IMR-90 (cell line): ENCODE measurements around the gene MEGF6. TPM values are rescaled to one million over a fixed set of nuclear protein-coding genes. Genes with fewer than 3 reads are reported as not detected.

Experiments used
- ATAC-seq: fragments of 200-7000 bp; cut with Tn5 transposase; 2 replicates; pipeline ENCODE4 v1.9.1; 2020; ENCODE audit warnings: low read depth, mild to moderate bottlenecking, moderate library complexity
- BruUV-seq: library from RNA; stranded (reverse); fragments of 400-500 nt; replicated peaks from 2 replicates; lab custom pipeline; 2021; lab: Mats Ljungman, UMichigan
- CTCF ChIA-PET: fragments of 300-600 bp; formaldehyde crosslinking; extraction: SDS; loops from one replicate; lab custom pipeline; 2021; ENCODE audit warnings: antibody characterized with exemption; lab: Yijun Ruan, JAX
- POLR2A ChIA-PET: fragments of 300-600 bp; sonication (Branson Sonifier 250); formaldehyde crosslinking; loops from one replicate; lab custom pipeline; 2022; ENCODE audit warnings: antibody characterized with exemption; ENCODE audit not compliant: unreplicated experiment; lab: Charles Lee
- DNase-seq: peaks from one replicate; pipeline ENCODE4 v3.0.0; 2013
- H2AFZ ChIP-seq: replicated peaks from 2 replicates; pipeline ENCODE3; 2013; ENCODE audit warnings: low read length, mild to moderate bottlenecking; ENCODE audit not compliant: poor library complexity
- H2AK5ac ChIP-seq: 2 replicates; pipeline ENCODE4 v1.6.1; 2013; ENCODE audit warnings: low read depth, low read length, inconsistent platforms
- H2AK9ac ChIP-seq: replicated peaks from 2 replicates; pipeline ENCODE3; 2013; ENCODE audit warnings: mild to moderate bottlenecking, low read depth, low read length, moderate library complexity; ENCODE audit not compliant: poor library complexity
- H2BK120ac ChIP-seq: 2 replicates; pipeline ENCODE4 v1.6.1; 2013; ENCODE audit warnings: low read depth, low read length, inconsistent platforms
- H2BK15ac ChIP-seq: 3 replicates; pipeline ENCODE4 v1.6.1; 2013; ENCODE audit warnings: low read depth, low read length, inconsistent platforms
- H2BK20ac ChIP-seq: 2 replicates; pipeline ENCODE4 v1.6.1; 2013; ENCODE audit warnings: low read depth, mild to moderate bottlenecking, inconsistent platforms, low read length, moderate library complexity
- H2BK5ac ChIP-seq: 2 replicates; pipeline ENCODE4 v1.6.1; 2013; ENCODE audit warnings: mild to moderate bottlenecking, low read depth, low read length, inconsistent platforms; ENCODE audit not compliant: poor library complexity, severe bottlenecking
- H3K14ac ChIP-seq: replicated peaks from 2 replicates; pipeline ENCODE4 v1.6.1; 2013; ENCODE audit warnings: low read depth, low read length, inconsistent platforms
- H3K18ac ChIP-seq: 2 replicates; pipeline ENCODE4 v1.6.1; 2013; ENCODE audit warnings: low read depth, low read length, control low read depth
- H3K23ac ChIP-seq: 2 replicates; pipeline ENCODE4 v1.6.1; 2013; ENCODE audit warnings: low read depth, low read length, inconsistent platforms
- H3K27ac ChIP-seq: 2 replicates; pipeline ENCODE4 v1.5.1; 2013; ENCODE audit warnings: mild to moderate bottlenecking, control low read depth, low read length; ENCODE audit not compliant: insufficient read depth
- H3K27me3 ChIP-seq: 2 replicates; pipeline ENCODE4 v1.6.1; 2013; ENCODE audit warnings: low read length; ENCODE audit not compliant: control insufficient read depth, insufficient read depth
- H3K36me3 ChIP-seq: 2 replicates; pipeline ENCODE4 v1.6.1; 2013; ENCODE audit warnings: low read length, mixed read lengths; ENCODE audit not compliant: control insufficient read depth, insufficient read depth
- H3K4ac ChIP-seq: 2 replicates; pipeline ENCODE4 v1.6.1; 2013; ENCODE audit warnings: low read depth, low read length, inconsistent platforms
- H3K4me1 ChIP-seq: 2 replicates; pipeline ENCODE4 v1.6.1; 2013; ENCODE audit warnings: low read length, mixed read lengths; ENCODE audit not compliant: control insufficient read depth, insufficient read depth
- H3K4me2 ChIP-seq: 2 replicates; pipeline ENCODE4 v1.6.1; 2013; ENCODE audit warnings: low read depth, mild to moderate bottlenecking, control low read depth, low read length, moderate library complexity
- H3K4me3 ChIP-seq: 2 replicates; pipeline ENCODE4 v1.5.1; 2013; ENCODE audit warnings: low read depth, mild to moderate bottlenecking, control low read depth, low read length, moderate library complexity; ENCODE audit not compliant: insufficient read depth
- H3K56ac ChIP-seq: 2 replicates; pipeline ENCODE4 v1.6.1; 2013; ENCODE audit warnings: low read length, inconsistent platforms; ENCODE audit not compliant: insufficient read depth; ENCODE audit errors: extremely low read depth
- H3K79me1 ChIP-seq, 2 experiments: 2 replicates each; pipeline ENCODE4 v1.6.1; 2013; ENCODE audit warnings: low read length in 2 of 2, inconsistent platforms in 1 of 2, low read depth in 1 of 2
- H3K9ac ChIP-seq: 2 replicates; pipeline ENCODE4 v1.6.1; 2013; ENCODE audit warnings: low read depth, low read length, control low read depth
- H3K9me1 ChIP-seq: 2 replicates; pipeline ENCODE4 v1.6.1; 2013; ENCODE audit warnings: low read length, inconsistent platforms; ENCODE audit not compliant: insufficient read depth
- H3K9me3 ChIP-seq: 2 replicates; pipeline ENCODE4 v1.6.1; 2013; ENCODE audit warnings: low read length; ENCODE audit not compliant: control insufficient read depth, insufficient read depth
- H4K20me1 ChIP-seq: 2 replicates; pipeline ENCODE4 v1.6.1; 2013; ENCODE audit warnings: low read length, inconsistent platforms; ENCODE audit not compliant: insufficient read depth
- H4K5ac ChIP-seq: 2 replicates; pipeline ENCODE4 v1.6.1; 2013; ENCODE audit warnings: mild to moderate bottlenecking, low read depth, low read length, control low read depth
- H4K8ac ChIP-seq, 2 experiments: 2 replicates each; pipeline ENCODE4 v1.6.1; 2013; ENCODE audit warnings: low read depth in 2 of 2, low read length in 2 of 2, control low read depth in 1 of 2, inconsistent platforms in 1 of 2
- H4K91ac ChIP-seq: 2 replicates; pipeline ENCODE4 v1.6.1; 2013; ENCODE audit warnings: low read depth, low read length, inconsistent platforms; ENCODE audit not compliant: insufficient read depth
- BHLHE40 ChIP-seq: fragments of 150-350 bp; IDR thresholded peaks from 2 replicates; pipeline ENCODE4 v1.6.1; 2016; ENCODE audit warnings: mild to moderate bottlenecking, low read depth, low read length
- CEBPB ChIP-seq: IDR thresholded peaks from 2 replicates; pipeline ENCODE4 v1.6.1; 2012; ENCODE audit warnings: low read depth, low read length, improper control_type of control experiment
- CHD1 ChIP-seq: IDR thresholded peaks from 2 replicates; pipeline ENCODE4 v1.6.1; 2012; ENCODE audit warnings: low read depth, low read length, improper control_type of control experiment
- MAFK ChIP-seq: IDR thresholded peaks from 2 replicates; pipeline ENCODE4 v1.6.1; 2012; ENCODE audit warnings: low read depth, low read length, improper control_type of control experiment
- MAZ ChIP-seq: IDR thresholded peaks from 2 replicates; pipeline ENCODE4 v1.6.1; 2012; ENCODE audit warnings: low read depth, mild to moderate bottlenecking, low read length, improper control_type of control experiment, moderate library complexity, borderline replicate concordance
- MXI1 ChIP-seq: IDR thresholded peaks from 2 replicates; pipeline ENCODE4 v1.6.1; 2012; ENCODE audit warnings: low read depth, mild to moderate bottlenecking, low read length, moderate library complexity, borderline replicate concordance
- POLR2A ChIP-seq: IDR thresholded peaks from 2 replicates; pipeline ENCODE4 v1.6.1; 2012; ENCODE audit warnings: mild to moderate bottlenecking, low read depth, low read length
- RAD21 ChIP-seq: IDR thresholded peaks from 2 replicates; pipeline ENCODE4 v1.6.1; 2012; ENCODE audit warnings: low read length, improper control_type of control experiment
- RCOR1 ChIP-seq: IDR thresholded peaks from 2 replicates; pipeline ENCODE4 v1.6.1; 2012; ENCODE audit warnings: mild to moderate bottlenecking, low read length, improper control_type of control experiment; ENCODE audit not compliant: insufficient replicate concordance
- SMC3 ChIP-seq: fragments of 150-350 bp; IDR thresholded peaks from 2 replicates; pipeline ENCODE4 v1.6.1; 2016; ENCODE audit warnings: low read depth, mild to moderate bottlenecking, antibody characterized with exemption, low read length, moderate library complexity
- WGBS, 2 experiments: methylation state at CpG; one replicate each; pipeline versions ENCODE4 v1.1.5 to v1.1.7; 2013; ENCODE audit warnings: missing lambda C conversion rate in 2 of 2; ENCODE audit not compliant: insufficient read length in 1 of 2; ENCODE audit errors: extremely low coverage in 2 of 2; 5-methylcytosine and 5-hydroxymethylcytosine counted together
- dilution Hi-C: fragments of 300-500 bp; cut with HindIII; formaldehyde crosslinking; loops from one replicate; pipeline ENCODE4 v1.14.3; 2018; ENCODE audit warnings: low sequenced_read_pairs; ENCODE audit not compliant: unreplicated experiment
- in situ Hi-C: fragments of 300-500 bp; cut with MboI; formaldehyde crosslinking; loops from 3 replicates; pipeline ENCODE4 v1.14.3; 2019; ENCODE audit warnings: low sequenced_read_pairs, inconsistent platforms, mixed read lengths
- intact Hi-C: fragments of 100-400 bp; cut with micrococcal nuclease; formaldehyde crosslinking; loops from 2 replicates; pipeline ENCODE4 v1.10.0; 2022
- polyA plus RNA-seq, 3 experiments: library from polyadenylated mRNA; depleted of rRNA; stranded (reverse); fragments of >200 nt; gene quantifications; 2 replicates each; pipeline ENCODE4 v1.2.3, GENCODE V29; 2012; ENCODE audit warnings: low replicate concordance in 1 of 3
- total RNA-seq: library from RNA; depleted of rRNA; stranded (reverse); fragments of >200 nt; gene quantifications from 2 replicates; pipeline ENCODE4 v1.2.3, GENCODE V29; 2012
- TF ChIP-seq, protein P1 (sequence below): fragments of 150-350 bp; IDR thresholded peaks from 2 replicates; pipeline ENCODE4 v1.6.1; 2017; ENCODE audit warnings: mild to moderate bottlenecking, antibody characterized with exemption, low read length, low read depth
- TF ChIP-seq, protein P2 (sequence below): conservative IDR thresholded peaks from 2 replicates; pipeline ENCODE4 v1.5.1; 2012; ENCODE audit warnings: mild to moderate bottlenecking, low read depth, low read length, improper control_type of control experiment
- TF ChIP-seq, protein P3 (sequence below): fragments of 150-350 bp; IDR thresholded peaks from 2 replicates; pipeline ENCODE4 v1.6.1; 2016; ENCODE audit warnings: low read depth, mild to moderate bottlenecking, low read length, moderate library complexity, borderline replicate concordance

MEGF6 gene
- total and polyA plus RNA-seq, 2 of the 4 experiments (the other 2 are of a cell fraction) = 0.72 to 4.1 TPM

DNA sequence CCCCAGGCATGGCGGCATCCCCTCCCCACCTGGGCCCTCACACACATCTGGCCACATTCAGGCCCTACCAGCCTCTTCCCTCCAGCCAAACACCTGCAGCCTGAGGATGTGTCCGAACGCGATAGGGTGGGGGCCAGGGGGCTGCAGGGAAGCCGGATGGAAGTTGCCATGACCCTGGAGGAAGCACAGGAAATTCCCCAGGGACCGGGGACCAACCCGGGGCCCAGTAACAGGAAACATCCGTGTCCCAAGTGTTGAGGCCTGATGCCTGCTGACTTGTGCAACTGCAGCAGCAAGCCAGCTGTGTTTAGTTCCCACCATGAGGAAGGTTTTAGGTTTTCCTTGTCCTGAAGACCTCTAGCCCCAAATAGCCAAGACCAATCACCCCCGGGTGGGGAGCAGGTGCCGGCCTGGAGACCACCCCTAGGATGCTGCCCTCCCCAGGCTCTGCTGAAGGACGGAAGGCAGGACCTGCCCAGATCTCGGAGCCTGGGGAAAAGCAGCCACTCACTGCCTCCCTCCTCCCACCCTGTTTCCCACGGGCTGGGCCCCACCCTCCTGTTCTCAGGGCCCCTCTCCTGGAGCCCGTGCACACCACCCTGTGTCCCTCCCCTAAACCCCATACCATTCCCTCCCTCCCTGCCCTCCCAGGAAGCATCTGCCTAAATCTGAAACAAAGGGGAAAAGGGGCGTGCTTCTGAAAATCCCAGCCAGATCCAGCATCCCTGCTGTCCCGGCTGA lies 29.8 kb downstream of the MEGF6 start:
- Histone ChIP-seq H3K9ac (no peak overlapping the region), H3K4me2 (no peak overlapping the region), H4K5ac (no peak overlapping the region), H3K9me3 (peaks cover 2% of the 10 kb centered on the region), H2AK9ac (no peak overlapping the region), H4K20me1 (no peaks in the 10 kb centered on the region), H3K4ac (no peak overlapping the region), H2BK120ac (no peak overlapping the region), H2BK15ac (no peak overlapping the region), H3K4me3 (no peak overlapping the region), H3K4me1 (peaks cover 2% of the 10 kb centered on the region; the same call in 1 of the 2 replicates), H3K23ac (no peak overlapping the region), H3K9me1 (no peaks in the 10 kb centered on the region), H4K91ac (no peak overlapping the region), H3K79me1 (no peaks in the 10 kb centered on the region), H3K18ac (no peak overlapping the region), H2BK20ac (no peak overlapping the region), H3K27me3 (peaks cover 2% of the 10 kb centered on the region; the same call in 1 of the 2 replicates), H3K14ac (no peak overlapping the region), H3K56ac (no peak overlapping the region), H2AK5ac (no peak overlapping the region), H2AFZ (no peak overlapping the region), H3K27ac (no peak overlapping the region), H2BK5ac (no peak overlapping the region), H3K36me3 (no peaks in the 10 kb centered on the region), H4K8ac (no peak overlapping the region)
- intact Hi-C loops = no loop called here
- 42% methylated on average over 8 of the region's 16 CpGs; no CpG with 5 or more reads in 1 of the 2 experiments for WGBS, 2 experiments
- no TSS peak for BruUV-seq
- dilution Hi-C loops = no loop called here
- TF ChIP-seq RAD21 (no peak), CHD1 (no peak), CEBPB (no peak), RCOR1 (no peak), BHLHE40 (no peak), POLR2A (no peak), MAFK (no peak), SMC3 (no peak), MAZ (no peak), MXI1 (no peak)
- TF ChIP-seq, protein P1, sequence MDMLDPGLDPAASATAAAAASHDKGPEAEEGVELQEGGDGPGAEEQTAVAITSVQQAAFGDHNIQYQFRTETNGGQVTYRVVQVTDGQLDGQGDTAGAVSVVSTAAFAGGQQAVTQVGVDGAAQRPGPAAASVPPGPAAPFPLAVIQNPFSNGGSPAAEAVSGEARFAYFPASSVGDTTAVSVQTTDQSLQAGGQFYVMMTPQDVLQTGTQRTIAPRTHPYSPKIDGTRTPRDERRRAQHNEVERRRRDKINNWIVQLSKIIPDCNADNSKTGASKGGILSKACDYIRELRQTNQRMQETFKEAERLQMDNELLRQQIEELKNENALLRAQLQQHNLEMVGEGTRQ = no peak
- TF ChIP-seq, protein P2, sequence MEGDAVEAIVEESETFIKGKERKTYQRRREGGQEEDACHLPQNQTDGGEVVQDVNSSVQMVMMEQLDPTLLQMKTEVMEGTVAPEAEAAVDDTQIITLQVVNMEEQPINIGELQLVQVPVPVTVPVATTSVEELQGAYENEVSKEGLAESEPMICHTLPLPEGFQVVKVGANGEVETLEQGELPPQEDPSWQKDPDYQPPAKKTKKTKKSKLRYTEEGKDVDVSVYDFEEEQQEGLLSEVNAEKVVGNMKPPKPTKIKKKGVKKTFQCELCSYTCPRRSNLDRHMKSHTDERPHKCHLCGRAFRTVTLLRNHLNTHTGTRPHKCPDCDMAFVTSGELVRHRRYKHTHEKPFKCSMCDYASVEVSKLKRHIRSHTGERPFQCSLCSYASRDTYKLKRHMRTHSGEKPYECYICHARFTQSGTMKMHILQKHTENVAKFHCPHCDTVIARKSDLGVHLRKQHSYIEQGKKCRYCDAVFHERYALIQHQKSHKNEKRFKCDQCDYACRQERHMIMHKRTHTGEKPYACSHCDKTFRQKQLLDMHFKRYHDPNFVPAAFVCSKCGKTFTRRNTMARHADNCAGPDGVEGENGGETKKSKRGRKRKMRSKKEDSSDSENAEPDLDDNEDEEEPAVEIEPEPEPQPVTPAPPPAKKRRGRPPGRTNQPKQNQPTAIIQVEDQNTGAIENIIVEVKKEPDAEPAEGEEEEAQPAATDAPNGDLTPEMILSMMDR = no peak
- TF ChIP-seq, protein P3, sequence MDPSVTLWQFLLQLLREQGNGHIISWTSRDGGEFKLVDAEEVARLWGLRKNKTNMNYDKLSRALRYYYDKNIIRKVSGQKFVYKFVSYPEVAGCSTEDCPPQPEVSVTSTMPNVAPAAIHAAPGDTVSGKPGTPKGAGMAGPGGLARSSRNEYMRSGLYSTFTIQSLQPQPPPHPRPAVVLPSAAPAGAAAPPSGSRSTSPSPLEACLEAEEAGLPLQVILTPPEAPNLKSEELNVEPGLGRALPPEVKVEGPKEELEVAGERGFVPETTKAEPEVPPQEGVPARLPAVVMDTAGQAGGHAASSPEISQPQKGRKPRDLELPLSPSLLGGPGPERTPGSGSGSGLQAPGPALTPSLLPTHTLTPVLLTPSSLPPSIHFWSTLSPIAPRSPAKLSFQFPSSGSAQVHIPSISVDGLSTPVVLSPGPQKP = no peak
- in situ Hi-C loops = no loop called here
- DNase-seq (no peak), ATAC-seq (no peak)
- CTCF ChIA-PET = no interaction called here
- POLR2A ChIA-PET = no interaction called here
